Effector memory CD4-positive, alpha-beta T cell (primary cell): ENCODE measurements around the gene APOC1.

Experiments
- DNase-seq, 3 donors: peaks; one replicate each; pipeline ENCODE4 v3.0.0-alpha.2; 2020
- H3K27ac ChIP-seq: 2 replicates; pipeline ENCODE4 v1.7.0; 2013; ENCODE audit warnings: mild to moderate bottlenecking, low read length, moderate library complexity; ENCODE audit not compliant: insufficient read depth, poor library complexity, severe bottlenecking
- H3K27me3 ChIP-seq: replicated peaks from 2 replicates; pipeline ENCODE4 v1.7.0; 2013; ENCODE audit warnings: mild to moderate bottlenecking, low read length; ENCODE audit not compliant: insufficient read depth, control insufficient read depth, poor library complexity, severe bottlenecking
- H3K36me3 ChIP-seq: 2 replicates; pipeline ENCODE4 v1.7.0; 2013; ENCODE audit warnings: mild to moderate bottlenecking, low read length, moderate library complexity; ENCODE audit not compliant: control insufficient read depth, insufficient read depth
- H3K4me1 ChIP-seq: 2 replicates; pipeline ENCODE4 v1.7.0; 2013; ENCODE audit warnings: low read length, mild to moderate bottlenecking; ENCODE audit not compliant: control insufficient read depth, insufficient read depth, poor library complexity, severe bottlenecking
- H3K4me3 ChIP-seq: 2 replicates; pipeline ENCODE4 v1.7.0; 2013; ENCODE audit warnings: low read length, low read depth, mild to moderate bottlenecking; ENCODE audit not compliant: insufficient read depth, poor library complexity, severe bottlenecking
- H3K9me3 ChIP-seq: 2 replicates; pipeline ENCODE4 v1.7.0; 2013; ENCODE audit warnings: mild to moderate bottlenecking, low read length, moderate library complexity; ENCODE audit not compliant: control insufficient read depth

APOC1 gene

DNA sequence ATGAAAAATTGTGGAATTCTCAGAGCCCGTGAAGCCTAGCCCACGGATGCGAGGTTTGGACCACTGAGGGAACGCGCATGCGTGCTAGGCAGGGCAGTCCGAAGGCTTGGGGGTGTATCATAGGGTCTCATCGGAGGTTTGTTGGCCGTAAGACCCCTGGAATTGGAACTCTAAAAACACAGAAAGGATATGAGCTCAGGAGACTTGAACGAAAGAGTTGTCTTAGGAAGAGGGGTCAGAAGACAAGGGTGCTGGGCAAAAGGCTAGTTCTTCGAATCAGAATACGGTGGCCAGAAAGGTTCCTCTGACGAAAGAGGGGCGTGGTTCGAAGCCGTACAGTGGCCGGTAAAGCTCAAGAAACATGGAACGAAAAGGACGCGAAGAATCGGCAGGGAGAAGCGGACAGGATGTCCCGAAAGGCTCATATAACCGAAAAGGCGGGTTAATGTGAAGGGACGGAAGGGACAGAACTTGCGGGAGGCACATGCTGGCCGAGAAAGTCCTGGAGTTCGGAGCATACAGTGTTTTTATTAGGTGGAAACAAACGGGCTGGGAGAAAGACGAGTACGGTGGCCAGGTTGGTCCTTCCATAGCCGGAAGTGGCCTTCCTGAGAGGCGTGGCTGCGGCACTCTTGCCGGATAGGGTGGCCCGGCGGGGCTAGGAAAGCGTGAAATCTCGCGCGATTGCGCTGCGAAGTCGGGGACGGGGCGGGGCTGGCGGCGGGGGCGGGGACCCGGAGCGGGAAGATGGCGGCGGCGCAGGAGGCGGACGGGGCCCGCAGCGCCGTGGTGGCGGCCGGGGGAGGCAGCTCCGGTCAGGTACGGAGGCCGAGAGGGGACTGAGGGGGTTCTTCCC, 40.5 kb downstream of the APOC1 start, which contains the start of gene CLPTM1:
TSS of gene CLPTM1 (plus strand) at position 732 of the 856 bp plus-strand sequence. CDS start at position 748, 16 bp downstream.
- Histone ChIP-seq H3K27ac (peak within 1 kb of the TSS; percentile 84), H3K9me3 (no peaks in the 10 kb centered on the region), H3K4me3 (peak within 1 kb of the TSS; percentile 96), H3K36me3 (peaks cover 4% of the 10 kb centered on the region), H3K27me3 (no peaks in the 10 kb centered on the region), H3K4me1 (peaks cover 18% of the 10 kb centered on the region)
- peak; percentile 93 to 94 (median 94) for DNase-seq

- Histone ChIP-seq H3K4me1 (peaks cover 18% of the 10 kb centered on the region), H3K9me3 (no peaks in the 10 kb centered on the region), H3K27ac (peak overlapping the region; percentile 84), H3K36me3 (peaks cover 11% of the 10 kb centered on the region), H3K4me3 (peak overlapping the region; percentile 96), H3K27me3 (no peaks in the 10 kb centered on the region)
- DNase-seq, result no peak
These were observed 41.4 kb downstream of the APOC1 start for GRCh38 chr19:44955505-44956439.

GRCh38 chr19:44957526-44957925, 43.1 kb downstream of the APOC1 start:
- peaks cover 26% of the 10 kb centered on the region for H3K36me3 ChIP-seq
- H3K4me3 ChIP-seq, result no peak overlapping the region
- H3K9me3 ChIP-seq, result no peaks in the 10 kb centered on the region
- H3K27me3 ChIP-seq, result no peaks in the 10 kb centered on the region
- no peak for DNase-seq
- H3K27ac ChIP-seq, result no peak overlapping the region
- peaks cover 18% of the 10 kb centered on the region for H3K4me1 ChIP-seq

- Histone ChIP-seq H3K4me1 (peaks cover 18% of the 10 kb centered on the region), H3K9me3 (no peaks in the 10 kb centered on the region), H3K27ac (no peak overlapping the region), H3K36me3 (peaks cover 27% of the 10 kb centered on the region), H3K27me3 (no peaks in the 10 kb centered on the region), H3K4me3 (no peak overlapping the region)
- DNase-seq, result no peak
These were observed 43.7 kb downstream of the APOC1 start for GRCh38 chr19:44958090-44958489.

- Histone ChIP-seq H3K36me3 (peaks cover 34% of the 10 kb centered on the region), H3K27ac (no peak overlapping the region), H3K4me3 (no peak overlapping the region), H3K9me3 (no peaks in the 10 kb centered on the region), H3K27me3 (no peaks in the 10 kb centered on the region), H3K4me1 (peaks cover 16% of the 10 kb centered on the region)
- DNase-seq, result no peak
These were observed 45.3 kb downstream of the APOC1 start for GRCh38 chr19:44959691-44960090.

DNA sequence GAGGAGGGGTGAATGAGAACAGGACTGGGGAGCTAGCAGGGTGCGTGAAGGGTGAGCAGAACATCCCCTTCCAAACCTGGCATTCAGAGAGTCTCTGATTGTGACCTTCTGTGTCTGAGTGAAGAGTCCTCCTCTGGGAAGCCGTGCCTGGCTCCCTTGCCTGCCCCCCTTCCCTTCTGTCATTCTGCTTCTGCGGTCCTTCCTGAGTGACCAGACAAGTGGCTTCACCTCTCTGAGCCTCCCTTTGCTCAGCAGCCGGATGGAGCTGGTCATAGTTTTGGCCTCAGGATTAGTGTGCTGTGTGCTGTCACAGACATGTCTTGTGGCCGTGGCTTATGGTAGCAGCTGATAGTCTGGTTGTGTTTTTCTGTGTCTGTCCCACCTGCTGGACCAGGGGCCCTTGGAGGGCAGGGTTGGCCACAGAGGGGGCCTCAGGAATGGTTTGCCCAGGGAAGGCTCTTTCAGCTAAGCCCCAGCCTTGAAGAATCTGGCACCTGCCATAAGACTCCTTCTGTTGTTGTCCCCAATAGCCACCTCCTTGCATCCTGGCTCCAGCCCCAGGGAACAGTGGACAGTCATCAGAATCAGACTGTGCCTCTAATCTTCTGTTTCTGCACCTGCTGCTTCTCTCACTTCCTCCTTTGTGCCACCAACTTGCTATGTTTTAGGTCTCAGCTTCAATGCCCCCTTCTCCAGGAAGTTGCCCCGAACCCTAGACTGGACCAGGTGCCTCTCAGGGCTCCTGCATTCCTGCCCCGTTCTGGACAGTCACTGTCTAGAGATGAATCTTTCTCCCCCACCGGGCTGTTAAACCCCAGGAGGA, 46.7 kb downstream of the APOC1 start:
- Histone ChIP-seq H3K36me3 (peaks cover 37% of the 10 kb centered on the region), H3K27me3 (no peaks in the 10 kb centered on the region), H3K4me1 (peaks cover 13% of the 10 kb centered on the region), H3K9me3 (no peaks in the 10 kb centered on the region), H3K4me3 (no peak overlapping the region), H3K27ac (no peak overlapping the region)
- DNase-seq, result no peak

DNA sequence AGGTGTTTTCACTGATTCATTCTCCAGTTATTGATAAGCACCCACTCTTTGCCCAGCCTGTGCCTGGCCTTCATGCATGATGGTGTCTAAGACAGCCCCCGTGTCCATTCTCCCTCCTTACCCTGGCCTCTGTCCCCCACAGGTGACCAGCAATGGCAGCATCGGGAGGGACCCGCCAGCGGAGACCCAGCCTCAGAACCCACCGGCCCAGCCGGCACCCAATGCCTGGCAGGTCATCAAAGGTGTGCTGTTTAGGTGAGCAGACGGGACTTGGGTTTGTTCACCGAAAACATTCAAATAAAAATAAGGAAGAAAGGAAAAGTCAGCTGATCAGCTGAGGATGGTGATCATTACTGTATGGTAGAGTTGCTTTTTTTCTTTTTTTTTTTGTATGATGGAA, 47.4 kb downstream of the APOC1 start:
- DNase-seq, result no peak
- peaks cover 6% of the 10 kb centered on the region for H3K4me1 ChIP-seq
- H3K36me3 ChIP-seq, result peaks cover 37% of the 10 kb centered on the region
- no peak overlapping the region for H3K4me3 ChIP-seq
- H3K9me3 ChIP-seq, result no peaks in the 10 kb centered on the region
- H3K27me3 ChIP-seq, result no peaks in the 10 kb centered on the region
- no peak overlapping the region for H3K27ac ChIP-seq

DNA sequence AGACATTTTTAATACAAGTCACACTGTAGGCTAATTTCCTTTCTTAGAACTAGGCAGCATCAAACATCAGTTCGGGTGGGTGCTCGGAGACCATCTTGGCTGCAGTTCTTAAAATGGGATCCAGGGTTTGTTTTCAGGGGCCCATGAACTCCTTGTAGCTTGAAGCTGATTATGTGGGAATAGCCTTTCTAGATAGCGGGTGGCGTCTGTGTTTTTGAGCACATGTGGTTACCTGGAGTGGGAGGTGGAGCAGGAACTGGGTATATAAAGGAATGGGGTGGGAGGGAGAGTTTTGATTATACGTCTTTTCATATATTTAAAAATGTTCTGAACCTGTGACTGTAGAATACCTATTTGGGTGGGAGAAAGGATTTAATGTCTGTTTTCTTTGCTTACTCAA, 53.7 kb downstream of the APOC1 start:
- H3K4me3 ChIP-seq, result no peak overlapping the region
- no peaks in the 10 kb centered on the region for H3K9me3 ChIP-seq
- DNase-seq, result no peak
- H3K27ac ChIP-seq, result no peak overlapping the region
- no peaks in the 10 kb centered on the region for H3K27me3 ChIP-seq
- H3K36me3 ChIP-seq, result peaks cover 28% of the 10 kb centered on the region
- H3K4me1 ChIP-seq, result no peaks in the 10 kb centered on the region

DNA sequence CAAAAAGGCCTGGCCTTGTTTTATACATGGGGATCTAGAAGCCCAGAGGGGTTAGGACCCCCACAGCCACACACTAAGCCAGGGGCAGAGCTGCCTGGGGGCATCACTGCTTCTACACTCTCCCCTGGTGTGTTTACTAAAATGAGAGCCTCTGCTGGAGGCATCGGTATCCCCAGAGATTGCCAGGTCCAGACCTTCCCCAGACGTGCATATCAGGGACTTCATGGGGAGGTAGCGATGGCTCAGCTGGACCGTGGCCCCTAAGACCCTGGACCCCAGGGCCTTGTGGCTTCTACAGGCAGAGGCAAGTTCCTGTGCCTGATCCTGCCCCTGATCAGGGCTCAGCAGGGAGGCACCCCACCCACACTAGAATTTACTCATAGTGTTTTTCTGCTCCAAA, 54.3 kb downstream of the APOC1 start:
- Histone ChIP-seq H3K27ac (no peak overlapping the region), H3K9me3 (no peaks in the 10 kb centered on the region), H3K27me3 (no peaks in the 10 kb centered on the region), H3K4me1 (no peaks in the 10 kb centered on the region), H3K4me3 (no peak overlapping the region), H3K36me3 (peaks cover 33% of the 10 kb centered on the region)
- no peak for DNase-seq
